Skin of body (tissue), 2 donors: ENCODE data around the gene GPC6. TPM values are rescaled to one million over a fixed set of nuclear protein-coding genes. Genes with fewer than 3 reads are reported as not detected.
A peak's percentile ranks its signal among the peaks of the same experiment; 100 is the strongest.
"Not testable (repeated sequence)": the region's sequence is repeated elsewhere in the genome, so short reads cannot be mapped to it uniquely, and the experiment has no call there.

Experiments
- DNase-seq: peaks from one replicate; lab custom pipeline; 2025; lab: John Stamatoyannopoulos, UW
- total RNA-seq: library from RNA; depleted of rRNA; stranded (reverse); fragments of >200 nt; gene quantifications from one replicate; pipeline ENCODE4 v1.2.3, GENCODE V29; 2014

Gene GPC6
- total RNA-seq, 1 donor from 2014 or later: 10.9 TPM

GRCh38 chr13:94335761-94336526 lies 1109.3 kb downstream of the GPC6 start:
- DNase-seq: peak; percentile 12

- no peak for DNase-seq
These were observed 1112.6 kb downstream of the GPC6 start for GRCh38 chr13:94339116-94339687.

GRCh38 chr13:94342436-94343242 lies 1116.0 kb downstream of the GPC6 start:
- no peak for DNase-seq

- DNase-seq: no peak
These were observed 1116.6 kb downstream of the GPC6 start for GRCh38 chr13:94343243-94343585.

GRCh38 chr13:94343687-94344086 lies 1117.1 kb downstream of the GPC6 start:
- DNase-seq: not testable (repeated sequence)

GRCh38 chr13:94344126-94344818 lies 1117.7 kb downstream of the GPC6 start:
- no peak for DNase-seq

- DNase-seq: no peak
These were observed 1119.0 kb downstream of the GPC6 start for GRCh38 chr13:94345374-94346195.

- DNase-seq: no peak
These were observed 1119.8 kb downstream of the GPC6 start for GRCh38 chr13:94346261-94347019.

GRCh38 chr13:94351292-94351990 lies 1124.8 kb downstream of the GPC6 start:
- no peak for DNase-seq

- no peak for DNase-seq
These were observed 1125.5 kb downstream of the GPC6 start for GRCh38 chr13:94352057-94352456.

GRCh38 chr13:94353167-94353710 lies 1126.6 kb downstream of the GPC6 start:
- DNase-seq: no peak

- DNase-seq: no peak
These were observed 1133.3 kb downstream of the GPC6 start for GRCh38 chr13:94359875-94360274.

GRCh38 chr13:94362411-94362909 lies 1135.9 kb downstream of the GPC6 start:
- DNase-seq: peak; percentile 89

- DNase-seq: no peak
These were observed 1140.1 kb downstream of the GPC6 start for GRCh38 chr13:94366677-94367076.

- DNase-seq: peak; percentile 46
These were observed 1143.4 kb downstream of the GPC6 start for GRCh38 chr13:94369972-94370436.

GRCh38 chr13:94371855-94372254 lies 1145.2 kb downstream of the GPC6 start:
- no peak for DNase-seq

GRCh38 chr13:94382517-94382916 lies 1155.9 kb downstream of the GPC6 start:
- no peak for DNase-seq

GRCh38 chr13:94382960-94383359 lies 1156.4 kb downstream of the GPC6 start:
- no peak for DNase-seq
